Inferior parietal cortex (tissue), 1 donor: ENCODE data around the gene AKAP6.

Experiments used
- DNase-seq: peaks from one replicate; pipeline ENCODE4 v3.0.0-alpha.2; 2016; ENCODE audit errors: extremely low spot score

AKAP6 gene

GRCh38 chr14:32404784-32405573 lies 75.9 kb downstream of the AKAP6 start:
- no peak for DNase-seq

- no peak for DNase-seq
These were observed 76.8 kb downstream of the AKAP6 start for GRCh38 chr14:32405856-32406255.

DNA sequence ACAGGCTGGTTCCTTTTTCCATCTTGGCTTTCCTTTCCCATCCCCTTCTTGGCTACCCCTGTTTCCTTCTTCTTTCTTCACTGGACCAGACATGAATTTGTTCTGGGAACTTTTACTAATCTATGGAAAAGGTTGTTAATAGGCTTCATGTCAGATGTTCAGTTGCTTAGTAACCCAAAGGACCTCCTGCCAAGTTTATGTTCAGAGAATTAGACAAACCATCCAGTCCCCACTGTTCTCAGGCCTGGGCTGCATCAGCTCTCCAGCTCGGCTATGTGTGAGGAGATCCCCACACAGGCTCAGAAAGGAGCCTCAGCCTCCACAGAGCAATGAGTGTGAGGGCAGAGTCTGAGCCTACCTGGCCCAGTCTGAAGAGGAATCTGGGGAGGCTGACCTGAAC lies 78.0 kb downstream of the AKAP6 start:
- DNase-seq: no peak

- peak; percentile 76 for DNase-seq
These were observed 78.9 kb downstream of the AKAP6 start for GRCh38 chr14:32408018-32408417.

GRCh38 chr14:32412103-32412502 lies 83.0 kb downstream of the AKAP6 start:
- no peak for DNase-seq

GRCh38 chr14:32412532-32412931 lies 83.4 kb downstream of the AKAP6 start:
- DNase-seq: no peak

DNA sequence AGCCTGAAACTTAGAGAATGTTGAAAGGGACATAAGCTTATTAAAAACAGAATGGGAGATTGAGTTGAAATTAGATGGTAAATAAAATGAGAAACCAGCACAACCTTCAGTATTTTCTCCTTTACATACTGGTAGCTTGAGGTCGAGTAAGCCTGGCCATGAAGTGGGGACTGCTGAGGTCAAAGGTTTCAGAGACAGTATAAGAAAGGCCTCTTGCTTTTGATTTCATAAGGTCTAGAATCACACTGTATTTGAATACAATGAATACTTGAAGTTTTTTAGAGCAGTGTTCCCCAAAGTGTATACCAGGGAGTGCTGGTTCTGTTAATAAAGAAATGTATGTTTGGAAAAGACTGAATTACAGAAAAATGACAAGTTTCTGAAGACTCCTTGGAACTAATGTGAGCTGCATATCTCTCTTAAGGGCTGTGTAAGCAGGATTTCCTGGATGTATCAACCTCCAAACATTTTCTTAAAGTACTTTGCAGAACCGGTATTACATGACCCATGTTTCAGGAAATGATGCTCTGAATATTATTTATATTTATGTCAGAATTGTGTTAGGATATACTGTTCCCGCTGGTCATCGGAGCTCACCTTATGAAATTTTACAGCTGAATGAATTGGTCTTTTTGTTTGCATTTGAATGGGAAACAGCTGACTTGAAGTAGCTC lies 85.0 kb downstream of the AKAP6 start:
- DNase-seq: no peak

DNA sequence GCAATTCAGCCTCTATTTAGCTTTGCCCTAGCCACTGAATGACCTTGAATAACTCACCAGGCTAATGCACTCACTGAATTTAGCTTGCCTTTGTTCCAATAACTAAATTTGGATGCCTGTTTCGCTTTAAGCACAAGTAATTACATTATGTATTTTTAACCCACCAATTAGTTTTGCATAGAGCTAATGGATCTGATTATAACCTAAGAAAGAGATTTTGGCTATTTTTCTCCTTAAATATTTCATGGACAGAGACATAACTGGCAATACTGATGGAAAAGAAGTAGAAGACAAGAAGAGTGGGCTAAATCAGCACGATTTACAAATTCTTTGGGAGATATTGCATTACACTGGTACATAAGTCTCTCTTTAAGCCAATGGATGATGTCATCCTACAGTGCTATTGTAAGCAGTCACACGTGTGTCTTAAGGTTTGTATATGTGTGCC lies 85.7 kb downstream of the AKAP6 start:
- no peak for DNase-seq

- DNase-seq: no peak
These were observed 89.0 kb downstream of the AKAP6 start for GRCh38 chr14:32417956-32418552.

GRCh38 chr14:32419429-32419828 lies 90.3 kb downstream of the AKAP6 start:
- DNase-seq: no peak

DNA sequence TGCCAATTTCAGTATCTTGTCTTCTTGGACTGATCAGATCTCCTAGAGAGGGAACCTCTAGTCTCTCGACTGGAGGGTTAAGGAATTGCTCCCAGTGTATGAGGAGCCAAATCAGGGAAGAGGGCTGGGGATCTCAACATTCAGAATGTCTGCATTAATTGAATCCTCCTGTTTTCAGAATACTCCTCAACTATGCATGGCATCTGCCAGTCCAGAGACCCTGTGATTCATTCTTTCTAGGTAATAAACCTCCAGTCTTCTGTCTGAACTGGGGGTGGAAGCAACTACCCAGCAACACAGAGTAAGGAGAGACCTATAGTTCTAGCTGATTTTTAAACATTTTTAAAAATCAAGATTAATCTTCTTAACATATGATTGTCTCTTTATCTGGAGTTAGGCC lies 92.7 kb downstream of the AKAP6 start:
- DNase-seq: no peak

- no peak for DNase-seq
These were observed 93.3 kb downstream of the AKAP6 start for GRCh38 chr14:32422440-32422839.

DNA sequence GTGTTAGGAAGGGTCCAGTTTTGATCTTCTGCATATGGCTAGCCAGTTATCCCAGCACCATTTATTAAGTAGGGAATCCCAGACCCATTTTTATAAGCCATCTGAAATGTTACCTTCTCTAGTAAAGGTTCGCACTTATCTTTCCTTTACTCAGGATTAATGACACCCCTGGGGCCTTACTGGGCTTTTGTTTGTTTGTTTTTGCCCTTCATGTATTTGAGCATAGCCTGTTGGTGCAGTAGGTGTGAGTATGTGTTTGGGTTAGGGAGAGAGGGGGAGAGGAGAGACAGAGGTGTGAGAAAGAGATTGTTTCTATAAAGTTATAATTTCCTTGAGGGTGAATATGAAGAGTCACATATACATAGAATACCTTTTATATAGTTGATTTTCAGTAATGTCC lies 96.9 kb downstream of the AKAP6 start:
- no peak for DNase-seq

DNA sequence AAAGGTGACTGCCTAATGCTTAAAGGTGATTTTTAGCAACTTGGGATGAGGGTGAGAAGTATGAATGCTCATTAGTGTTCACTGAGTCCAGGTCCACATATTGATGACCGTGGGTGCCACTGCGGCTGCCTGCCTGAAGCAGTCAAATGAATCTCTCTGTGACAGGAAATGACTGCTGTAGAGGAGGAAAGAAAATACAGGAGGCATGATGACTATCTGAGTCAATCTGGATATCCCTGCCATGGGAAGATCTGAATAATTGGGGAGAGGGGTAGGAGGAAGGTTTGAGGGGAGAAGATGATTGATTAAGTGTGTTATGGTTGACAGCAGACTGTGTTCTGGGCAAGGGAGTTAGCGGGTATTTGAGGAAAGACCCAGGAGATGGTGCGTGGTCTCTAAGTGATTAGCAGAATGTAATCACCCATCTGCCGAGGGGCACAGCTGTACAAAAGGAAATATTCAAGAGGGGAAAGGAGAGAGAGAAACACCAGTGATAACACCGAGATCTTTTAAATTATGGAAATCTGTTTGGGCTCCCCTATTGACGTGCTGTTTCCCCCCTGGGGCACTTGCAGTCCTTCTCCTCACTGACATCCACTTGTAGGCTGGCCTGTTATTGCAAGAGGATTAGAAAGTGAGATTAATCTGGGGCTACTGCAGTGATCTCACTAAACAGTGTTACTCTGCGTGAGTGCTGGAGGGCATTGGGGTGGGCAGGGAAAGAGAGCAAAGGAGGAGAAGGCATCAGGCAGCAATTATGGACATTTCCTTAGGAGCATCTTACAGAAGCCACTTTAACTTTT lies 97.7 kb downstream of the AKAP6 start:
- DNase-seq: no peak

- no peak for DNase-seq
These were observed 98.8 kb downstream of the AKAP6 start for GRCh38 chr14:32427726-32428528.

DNA sequence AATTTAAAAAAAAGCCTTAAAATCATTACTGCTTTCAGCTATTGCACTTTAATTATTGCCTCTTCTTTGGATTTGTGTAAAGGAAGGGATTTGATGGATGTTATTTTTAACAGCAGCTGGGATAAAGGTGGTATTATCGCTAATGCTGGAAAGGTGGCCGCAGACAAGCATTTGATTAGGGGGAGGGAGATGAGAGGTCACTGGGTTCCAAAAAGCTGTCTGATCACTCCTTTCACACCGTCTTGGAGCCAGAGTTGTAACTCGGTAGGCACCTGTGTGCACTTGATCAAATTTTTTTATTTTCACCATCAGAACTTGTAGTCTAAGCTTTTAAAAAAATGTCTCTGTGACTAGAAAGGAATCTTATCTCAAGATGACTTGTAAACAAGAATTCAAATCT lies 99.8 kb downstream of the AKAP6 start:
- no peak for DNase-seq

DNA sequence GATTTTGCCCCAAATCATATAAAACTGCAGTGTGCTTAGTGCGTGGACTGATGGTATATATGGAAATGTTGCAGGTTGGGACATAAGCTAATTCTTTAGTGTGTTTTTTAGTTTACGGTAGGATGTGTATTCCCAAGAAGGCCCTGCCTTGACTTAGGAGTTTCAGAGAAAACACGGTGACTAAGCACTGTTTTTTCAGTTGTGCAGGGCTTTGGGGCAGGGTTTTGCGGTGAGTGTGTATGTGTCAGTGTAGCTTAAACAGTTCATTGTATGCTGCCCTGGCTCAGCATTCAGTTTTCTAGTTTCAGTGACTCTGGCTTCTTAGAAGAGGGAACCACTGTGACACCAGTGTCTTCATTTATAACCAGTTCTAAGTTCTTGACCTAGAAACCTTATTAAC lies 101.2 kb downstream of the AKAP6 start:
- no peak for DNase-seq

- no peak for DNase-seq
These were observed 103.9 kb downstream of the AKAP6 start for GRCh38 chr14:32432813-32433538.

DNA sequence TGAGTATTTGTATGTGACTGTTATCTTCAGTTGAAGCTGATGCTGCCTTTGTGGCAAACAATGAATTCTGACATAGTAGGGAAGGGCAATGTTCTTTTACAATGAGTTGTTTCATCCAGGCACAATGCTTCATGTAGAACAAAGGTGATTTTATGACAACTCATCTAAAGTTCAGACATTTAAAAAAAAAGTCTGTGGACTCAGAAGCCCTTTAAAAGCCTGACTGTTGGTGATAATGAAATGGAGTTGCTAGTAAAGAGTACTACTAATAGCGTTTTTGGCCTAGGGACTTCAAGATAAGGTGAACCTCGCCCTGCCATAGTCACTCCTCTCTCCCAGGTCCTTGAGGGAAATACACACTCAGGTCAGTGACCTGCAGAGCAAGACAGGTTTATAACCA lies 105.1 kb downstream of the AKAP6 start:
- no peak for DNase-seq

GRCh38 chr14:32434880-32435279 lies 105.8 kb downstream of the AKAP6 start:
- DNase-seq: no peak

- no peak for DNase-seq
These were observed 106.3 kb downstream of the AKAP6 start for GRCh38 chr14:32435411-32435810.
